H9 (cell line): ENCODE results near the gene PCGF5. TPM values are rescaled to one million over a fixed set of nuclear protein-coding genes. Genes with fewer than 3 reads are reported as not detected.
"Not testable (repeated sequence)": the region's sequence is repeated elsewhere in the genome, so short reads cannot be mapped to it uniquely, and the experiment has no call there.

Experiments used
- DNase-seq: peaks from one replicate; pipeline ENCODE4 v3.0.0-alpha.2; 2017
- H2AFZ ChIP-seq: one replicate; pipeline ENCODE4 v1.6.1; 2013; ENCODE audit warnings: mild to moderate bottlenecking, low read length, control low read depth, moderate library complexity
- H2AK5ac ChIP-seq: 2 replicates; pipeline ENCODE4 v1.6.1; 2013; ENCODE audit warnings: low read length, control low read depth, mixed read lengths; ENCODE audit not compliant: insufficient read length
- H2BK120ac ChIP-seq: one replicate; pipeline ENCODE4 v1.6.1; 2013; ENCODE audit warnings: low read depth, mild to moderate bottlenecking, low read length, control low read depth, inconsistent platforms; ENCODE audit not compliant: poor library complexity, severe bottlenecking
- H2BK12ac ChIP-seq: 2 replicates; pipeline ENCODE4 v1.6.1; 2013; ENCODE audit warnings: low read length, control low read depth, mixed read lengths, low read depth; ENCODE audit not compliant: insufficient read length
- H2BK15ac ChIP-seq: 2 replicates; pipeline ENCODE4 v1.6.1; 2013; ENCODE audit warnings: low read depth, low read length, control low read depth
- H2BK20ac ChIP-seq: one replicate; pipeline ENCODE4 v1.6.1; 2013; ENCODE audit warnings: low read depth, mild to moderate bottlenecking, low read length, control low read depth, inconsistent platforms; ENCODE audit not compliant: poor library complexity, severe bottlenecking
- H2BK5ac ChIP-seq: 2 replicates; pipeline ENCODE4 v1.6.1; 2013; ENCODE audit warnings: low read length, control low read depth, mixed read lengths; ENCODE audit not compliant: insufficient read length
- H3K14ac ChIP-seq: 2 replicates; pipeline ENCODE4 v1.6.1; 2013; ENCODE audit warnings: low read length, control low read depth; ENCODE audit not compliant: insufficient read depth
- H3K18ac ChIP-seq: 2 replicates; pipeline ENCODE4 v1.6.1; 2013; ENCODE audit warnings: low read depth, mild to moderate bottlenecking, mixed read lengths, low read length, control low read depth; ENCODE audit not compliant: insufficient read length
- H3K23ac ChIP-seq: 2 replicates; pipeline ENCODE4 v1.6.1; 2013; ENCODE audit warnings: low read length, control low read depth, mixed read lengths, low read depth; ENCODE audit not compliant: insufficient read length
- H3K23me2 ChIP-seq: 2 replicates; pipeline ENCODE4 v1.6.1; 2013; ENCODE audit warnings: low read depth, mild to moderate bottlenecking, mixed read lengths, low read length, control low read depth; ENCODE audit not compliant: insufficient read length, poor library complexity, severe bottlenecking
- H3K27ac ChIP-seq: 2 replicates; pipeline ENCODE4 v1.5.1; 2013; ENCODE audit warnings: low read length, control low read depth, mixed read lengths, low read depth; ENCODE audit not compliant: insufficient read length
- H3K27me3 ChIP-seq: 2 replicates; pipeline ENCODE4 v1.6.1; 2013; ENCODE audit warnings: low read length, control low read depth, inconsistent platforms; ENCODE audit not compliant: insufficient read depth
- H3K4ac ChIP-seq: 2 replicates; pipeline ENCODE4 v1.6.1; 2013; ENCODE audit warnings: low read depth, mild to moderate bottlenecking, control low read depth, inconsistent platforms, low read length, moderate library complexity
- H3K4me1 ChIP-seq: 2 replicates; pipeline ENCODE4 v1.6.1; 2013; ENCODE audit warnings: low read length, control low read depth, inconsistent platforms; ENCODE audit not compliant: insufficient read depth
- H3K4me2 ChIP-seq: 2 replicates; pipeline ENCODE4 v1.6.1; 2013; ENCODE audit warnings: low read length, control low read depth, mixed read lengths; ENCODE audit not compliant: insufficient read length, insufficient read depth
- H3K56ac ChIP-seq: 2 replicates; pipeline ENCODE4 v1.6.1; 2013; ENCODE audit warnings: low read depth, mild to moderate bottlenecking, mixed read lengths, low read length, control low read depth; ENCODE audit not compliant: insufficient read length
- H3K79me1 ChIP-seq: 2 replicates; pipeline ENCODE4 v1.6.1; 2013; ENCODE audit warnings: low read depth, mild to moderate bottlenecking, moderate library complexity, low read length, control low read depth, inconsistent platforms; ENCODE audit not compliant: insufficient read depth, poor library complexity, severe bottlenecking
- H3K79me2 ChIP-seq: 2 replicates; pipeline ENCODE4 v1.6.1; 2013; ENCODE audit warnings: low read length, control low read depth, inconsistent platforms; ENCODE audit not compliant: insufficient read depth
- H3K9ac ChIP-seq: 2 replicates; pipeline ENCODE4 v1.6.1; 2013; ENCODE audit warnings: low read length, control low read depth, mixed read lengths; ENCODE audit not compliant: insufficient read length; ENCODE audit errors: extremely low read depth
- H3K9me3 ChIP-seq: one replicate; pipeline ENCODE4 v1.6.1; 2013; ENCODE audit warnings: low read depth, low read length, inconsistent platforms; ENCODE audit not compliant: control insufficient read depth
- H3T11ph ChIP-seq: one replicate; pipeline ENCODE4 v1.6.1; 2013; ENCODE audit warnings: mild to moderate bottlenecking, low read length, control low read depth, inconsistent platforms
- H4K20me1 ChIP-seq: one replicate; pipeline ENCODE4 v1.6.1; 2013; ENCODE audit not compliant: control insufficient read depth, insufficient read length, insufficient read depth
- H4K5ac ChIP-seq: 2 replicates; pipeline ENCODE4 v1.6.1; 2013; ENCODE audit warnings: low read depth, mild to moderate bottlenecking, mixed read lengths, low read length, control low read depth; ENCODE audit not compliant: insufficient read length
- H4K8ac ChIP-seq: replicated peaks from 2 replicates; pipeline ENCODE4 v1.6.1; 2013; ENCODE audit warnings: low read length, control low read depth, mixed read lengths, low read depth; ENCODE audit not compliant: insufficient read length
- H4K91ac ChIP-seq: 2 replicates; pipeline ENCODE4 v1.6.1; 2013; ENCODE audit warnings: low read depth, mild to moderate bottlenecking, moderate library complexity, mixed read lengths, low read length, control low read depth; ENCODE audit not compliant: insufficient read length
- H3K27ac Mint-ChIP-seq, 3 experiments: 2 replicates in 2 of 3; 3 replicates in 1 of 3; pipeline ENCODE4 v1.8.0; 2020 to 2021; ENCODE audit warnings: mixed read lengths in 3 of 3, mild to moderate bottlenecking in 1 of 3, moderate library complexity in 1 of 3
- H3K27me3 Mint-ChIP-seq: 2 replicates; pipeline ENCODE4 v1.8.0; 2021; ENCODE audit warnings: low read depth, mild to moderate bottlenecking, moderate library complexity, mixed read lengths
- H3K36me3 Mint-ChIP-seq, 3 experiments: 2 replicates in 2 of 3; 3 replicates in 1 of 3; pipeline ENCODE4 v1.8.0; 2020 to 2021; ENCODE audit warnings: low read depth in 3 of 3, mixed read lengths in 3 of 3; ENCODE audit not compliant: insufficient read depth in 1 of 3
- H3K4me1 Mint-ChIP-seq, 2 experiments: 2 replicates each; pipeline ENCODE4 v1.8.0; 2020; ENCODE audit warnings: mixed read lengths in 2 of 2
- H3K4me3 Mint-ChIP-seq, 2 experiments: 2 replicates in 1 of 2; 3 replicates in 1 of 2; pipeline ENCODE4 v1.8.0; 2020 to 2021; ENCODE audit warnings: mild to moderate bottlenecking in 2 of 2, mixed read lengths in 2 of 2, moderate library complexity in 1 of 2
- H3K9me3 Mint-ChIP-seq, 2 experiments: 2 replicates in 1 of 2; 3 replicates in 1 of 2; pipeline ENCODE4 v1.8.0; 2020; ENCODE audit warnings: mild to moderate bottlenecking in 2 of 2, mixed read lengths in 2 of 2, moderate library complexity in 1 of 2
- CTCF ChIP-seq: fragments of 200-600 bp; sonication (generic); conservative IDR thresholded peaks from 3 replicates; pipeline ENCODE4 v1.8.0; 2021; ENCODE audit warnings: antibody characterized with exemption, mild to moderate bottlenecking
- WGBS: extraction: QIAGEN DNeasy Blood & Tissue Kit; methylation state at CpG from one replicate; pipeline ENCODE4 v1.1.7; 2013; ENCODE audit warnings: missing lambda C conversion rate, low lambda C conversion rate, mixed read lengths; ENCODE audit not compliant: insufficient read length; ENCODE audit errors: extremely low coverage; 5-methylcytosine and 5-hydroxymethylcytosine counted together
- total RNA-seq: library from RNA; stranded (reverse); gene quantifications from 2 replicates; pipeline ENCODE4 v1.2.1, GENCODE V29; 2021

Gene PCGF5
- total RNA-seq, 1 experiment from 2014 or later, result 6.9 TPM

- Histone ChIP-seq H2AK5ac (no peak overlapping the region), H2BK5ac (no peak overlapping the region), H3K27ac (no peak overlapping the region), H3K23me2 (no peaks in the 10 kb centered on the region), H3K14ac (no peak overlapping the region), H3K23ac (no peak overlapping the region), H3K79me2 (no peaks in the 10 kb centered on the region), H3T11ph (no peak overlapping the region), H3K9me3 (no peaks in the 10 kb centered on the region), H2BK12ac (no peak overlapping the region), H3K4ac (no peak overlapping the region), H2AFZ (no peak overlapping the region), H4K8ac (no peak overlapping the region), H2BK120ac (no peak overlapping the region), H3K4me2 (no peak overlapping the region), H3K4me1 (no peaks in the 10 kb centered on the region; the same call in 1 of the 2 replicates), H4K91ac (no peak overlapping the region), H3K9ac (no peak overlapping the region), H3K27me3 (no peaks in the 10 kb centered on the region), H3K79me1 (no peaks in the 10 kb centered on the region), H2BK15ac (no peak overlapping the region), H4K5ac (no peak overlapping the region), H3K18ac (no peak overlapping the region), H2BK20ac (no peak overlapping the region), H3K56ac (no peak overlapping the region), H4K20me1 (no peaks in the 10 kb centered on the region)
- Mint-ChIP-seq H3K27me3 (peaks cover 2% of the 10 kb centered on the region), H3K9me3 (no peaks in the 10 kb centered on the region; a peak in 1 of 5 replicates), H3K36me3 (no peaks in the 10 kb centered on the region), H3K4me1 (peaks cover 9 to 11% of the 10 kb centered on the region in 2 experiments), H3K27ac (no peak overlapping the region), H3K4me3 (no peak overlapping the region)
- TF ChIP-seq CTCF, result no peak
- DNase-seq, result no peak
- WGBS, result no CpG with 5 or more reads among the region's 1 CpG
Observed at GRCh38 chr10:91299999-91300575, 79.6 kb downstream of the PCGF5 start.

GRCh38 chr10:91302946-91303345 lies 82.5 kb downstream of the PCGF5 start:
- not testable (repeated sequence) for H3K27ac ChIP-seq, H2BK120ac ChIP-seq, H3T11ph ChIP-seq, H3K4me3 Mint-ChIP-seq, H3K79me1 ChIP-seq, H3K9ac ChIP-seq, H3K9me3 ChIP-seq, H2AFZ ChIP-seq, H3K4me1 Mint-ChIP-seq, H3K27ac Mint-ChIP-seq, H3K23me2 ChIP-seq, H4K91ac ChIP-seq, H3K4me1 ChIP-seq, H3K27me3 Mint-ChIP-seq, H3K4me2 ChIP-seq, H3K27me3 ChIP-seq, H2BK20ac ChIP-seq, H2AK5ac ChIP-seq, DNase-seq, H3K4ac ChIP-seq, H3K23ac ChIP-seq, H4K5ac ChIP-seq, H4K8ac ChIP-seq, H4K20me1 ChIP-seq, H3K79me2 ChIP-seq, H3K18ac ChIP-seq, H2BK5ac ChIP-seq, H3K56ac ChIP-seq, H2BK15ac ChIP-seq, H2BK12ac ChIP-seq, H3K36me3 Mint-ChIP-seq, H3K9me3 Mint-ChIP-seq, H3K14ac ChIP-seq
- WGBS, result no CpG with 5 or more reads among the region's 3 CpGs
